GM12878 (cell line): ENCODE results near the gene UVSSA. TPM values are rescaled to one million over a fixed set of nuclear protein-coding genes. Genes with fewer than 3 reads are reported as not detected.

Experiments
- ATAC-seq: fragments of 200-7000 bp; cut with Tn5 transposase; 3 replicates; pipeline ENCODE4 v1.9.1; 2020; ENCODE audit warnings: mild to moderate bottlenecking, moderate library complexity
- BruUV-seq: library from RNA; stranded (reverse); fragments of 400-500 nt; replicated peaks from 2 replicates; lab custom pipeline; 2021; lab: Mats Ljungman, UMichigan
- CTCF ChIA-PET: fragments of 300-600 bp; sonication (Branson Sonifier 250); formaldehyde crosslinking; extraction: SDS; loops from one replicate; lab custom pipeline; 2021; ENCODE audit warnings: inconsistent platforms; lab: Yijun Ruan, JAX
- POLR2A ChIA-PET: fragments of 350-600 bp; formaldehyde crosslinking; extraction: SDS; loops from one replicate; lab custom pipeline; 2021; ENCODE audit warnings: inconsistent platforms; lab: Charles Lee
- RAD21 ChIA-PET: fragments of 300-600 bp; sonication (Branson Sonifier 250); formaldehyde crosslinking; loops from one replicate; lab custom pipeline; 2023; ENCODE audit warnings: antibody characterized with exemption; ENCODE audit not compliant: unreplicated experiment; lab: Charles Lee
- SMC1A ChIA-PET: fragments of 300-600 bp; sonication (Branson Sonifier 250); formaldehyde crosslinking; loops from one replicate; lab custom pipeline; 2023; ENCODE audit not compliant: unreplicated experiment, uncharacterized antibody; lab: Charles Lee
- DNase-seq: peaks from one replicate; pipeline ENCODE4 v3.0.0-alpha.2; 2011; ENCODE audit warnings: low read depth, low spot score
- FAIRE-seq: peaks from 3 replicates; lab custom pipeline; 2011; peaks lifted over from hg19 to GRCh38; lab: Jason Lieb, UNC
- H2AFZ ChIP-seq: 2 replicates; pipeline ENCODE4 v1.6.0; 2011; ENCODE audit warnings: low read depth, low read length, control low read depth; ENCODE audit not compliant: control insufficient read depth
- H3K27ac ChIP-seq: 2 replicates; pipeline ENCODE4 v1.5.1; 2011; ENCODE audit warnings: control low read depth; ENCODE audit not compliant: control insufficient read depth, insufficient read depth
- H3K27me3 ChIP-seq, 2 experiments: replicated peaks in 1 of 2; 2 replicates each; pipeline versions ENCODE4 v1.6.0 to v1.6.1; 2011; ENCODE audit warnings: low read length in 1 of 2; ENCODE audit not compliant: control insufficient read depth in 2 of 2, insufficient read depth in 2 of 2
- H3K36me3 ChIP-seq, 2 experiments: 2 replicates each; pipeline ENCODE4 v1.5.1; 2011; ENCODE audit warnings: low read length in 1 of 2; ENCODE audit not compliant: control insufficient read depth in 2 of 2, insufficient read depth in 2 of 2
- H3K4me1 ChIP-seq: 2 replicates; pipeline ENCODE4 v1.6.1; 2011; ENCODE audit warnings: mild to moderate bottlenecking, low read length, moderate library complexity, mixed read lengths; ENCODE audit not compliant: control insufficient read depth, insufficient read depth
- H3K4me2 ChIP-seq: 2 replicates; pipeline ENCODE4 v1.6.0; 2011; ENCODE audit warnings: control low read depth; ENCODE audit not compliant: control insufficient read depth, insufficient read depth
- H3K4me3 ChIP-seq: fragments of 200-600 bp; sonication (generic); 2 replicates; pipeline ENCODE4 v1.5.1; 2016
- H3K79me2 ChIP-seq: 2 replicates; pipeline ENCODE4 v1.6.0; 2011; ENCODE audit warnings: low read length; ENCODE audit not compliant: control insufficient read depth, insufficient read depth
- H3K9ac ChIP-seq: 2 replicates; pipeline ENCODE4 v1.8.0; 2011; ENCODE audit warnings: low read length, control low read depth, mixed read lengths; ENCODE audit not compliant: control insufficient read depth, insufficient read depth
- H3K9me3 ChIP-seq: replicated peaks from 3 replicates; pipeline ENCODE4 v1.5.1; 2011; ENCODE audit warnings: mild to moderate bottlenecking, low read length; ENCODE audit not compliant: control insufficient read depth, insufficient read depth
- H4K20me1 ChIP-seq: 2 replicates; pipeline ENCODE4 v1.6.0; 2011; ENCODE audit not compliant: control insufficient read depth, insufficient read depth
- BCL3 ChIP-seq: IDR thresholded peaks from 2 replicates; pipeline ENCODE4 v1.6.1; 2011; ENCODE audit warnings: borderline replicate concordance, low read depth, mild to moderate bottlenecking, moderate library complexity, low read length; ENCODE audit not compliant: insufficient read depth, poor library complexity, severe bottlenecking
- CBFB ChIP-seq: IDR thresholded peaks from 2 replicates; pipeline ENCODE4 v1.6.1; 2016; ENCODE audit warnings: antibody characterized with exemption, low read depth
- CEBPB ChIP-seq, 2 experiments: fragments of 150-350 bp in 1 of 2; IDR thresholded peaks; 2 replicates each; pipeline ENCODE4 v1.6.1; 2012 to 2014; ENCODE audit warnings: low read depth in 2 of 2, low read length in 2 of 2, borderline replicate concordance in 1 of 2, inconsistent platforms in 1 of 2
- CEBPZ ChIP-seq: fragments of 150-350 bp; IDR thresholded peaks from 2 replicates; pipeline ENCODE4 v1.6.1; 2016; ENCODE audit warnings: low read depth, low read length
- E2F4 ChIP-seq: IDR thresholded peaks from 2 replicates; pipeline ENCODE4 v1.6.1; 2012; ENCODE audit warnings: low read depth, low read length, improper control_type of control experiment
- FOXK2 ChIP-seq: fragments of 450-650 bp; IDR thresholded peaks from 2 replicates; pipeline ENCODE4 v1.6.1; 2017; ENCODE audit warnings: mild to moderate bottlenecking, moderate library complexity
- FOXM1 ChIP-seq: IDR thresholded peaks from 2 replicates; pipeline ENCODE4 v1.6.1; 2012; ENCODE audit warnings: low read depth, mild to moderate bottlenecking, inconsistent platforms, low read length, moderate library complexity
- MXI1 ChIP-seq: fragments of 150-350 bp; IDR thresholded peaks from 2 replicates; pipeline ENCODE4 v1.6.1; 2011; ENCODE audit warnings: low read depth, mild to moderate bottlenecking, inconsistent platforms, low read length, improper control_type of control experiment
- PAX5 ChIP-seq: IDR thresholded peaks from 2 replicates; pipeline ENCODE4 v1.6.1; 2011; ENCODE audit warnings: low read depth, low read length, borderline replicate concordance
- POU2F2 ChIP-seq: IDR thresholded peaks from 3 replicates; pipeline ENCODE4 v1.6.1; 2011; ENCODE audit warnings: low read depth, mild to moderate bottlenecking, low read length, borderline replicate concordance
- RCOR1 ChIP-seq: conservative IDR thresholded peaks from 2 replicates; pipeline ENCODE4 v1.6.1; 2012; ENCODE audit warnings: low read depth, low read length, improper control_type of control experiment
- RELB ChIP-seq: fragments of 450-650 bp; IDR thresholded peaks from 2 replicates; pipeline ENCODE4 v1.6.1; 2017; ENCODE audit warnings: low read depth, mild to moderate bottlenecking, moderate library complexity
- RFX5 ChIP-seq: IDR thresholded peaks from 2 replicates; pipeline ENCODE4 v1.6.1; 2011; ENCODE audit warnings: low read depth, low read length, improper control_type of control experiment
- TAF1 ChIP-seq: IDR thresholded peaks from 2 replicates; pipeline ENCODE4 v1.6.1; 2011; ENCODE audit warnings: mild to moderate bottlenecking, low read depth, low read length, borderline replicate concordance
- TBL1XR1 ChIP-seq: IDR thresholded peaks from 2 replicates; pipeline ENCODE4 v1.6.1; 2012; ENCODE audit warnings: low read depth, low read length, improper control_type of control experiment
- WGBS: methylation state at CpG from one replicate; pipeline ENCODE4 v1.1.6; 2016; ENCODE audit warnings: low lambda C conversion rate; ENCODE audit not compliant: insufficient replicate concordance, insufficient coverage; ENCODE audit errors: missing lambda C conversion rate; 5-methylcytosine and 5-hydroxymethylcytosine counted together
- in situ Hi-C: fragments of 300-500 bp; cut with MboI; formaldehyde crosslinking; loops from 9 replicates; pipeline ENCODE4 v1.14.3; 2018; ENCODE audit warnings: mixed read lengths
- intact Hi-C: fragments of 100-400 bp; cut with micrococcal nuclease; formaldehyde crosslinking; loops from one replicate; pipeline ENCODE4 v1.14.2; 2022; ENCODE audit not compliant: unreplicated experiment
- polyA plus RNA-seq, 11 experiments: library from polyadenylated mRNA; depleted of rRNA in 4 of 11; unstranded in 6 of 11; stranded (reverse) in 5 of 11; fragments of >200 nt; fragmentation: Nextera tagmentation in 4 of 11; fragmentation: Illumina TruSeq in 1 of 11; extraction: Ambion mirVana in 4 of 11; extraction: Trizol in 1 of 11; gene quantifications; 1 replicate in 1 of 11; 2 replicates in 10 of 11; pipeline versions ENCODE4 v1.2.1 to v1.2.3, GENCODE V29; 2011 to 2016; ENCODE audit warnings: inconsistent platforms in 2 of 11, missing spikeins in 2 of 11, low read depth in 1 of 11
- total RNA-seq, 4 experiments: library from RNA; depleted of rRNA in 3 of 4; stranded (reverse); fragments of >200 nt in 3 of 4; fragmentation: Illumina TruSeq in 1 of 4; extraction: Trizol in 1 of 4; gene quantifications; 2 replicates each; pipeline versions ENCODE4 v1.2.1 to v1.2.3, GENCODE V29; 2013 to 2021

Gene UVSSA
- total and polyA plus RNA-seq, 10 of the 15 experiments (the other 5 are each of a cell fraction or from before 2014, with no cell fraction given) = 0.34 to 16.8 (median 3.6) TPM

- TF ChIP-seq E2F4 = no peak
Observed at GRCh38 chr4:1362521-1362920, 15.5 kb downstream of the UVSSA start (continued).

- H3K27me3 ChIP-seq = no peaks in the 10 kb centered on the region
- ChIA-PET RAD21 (no interaction called here), POLR2A (no interaction called here), SMC1A (no interaction called here), CTCF (no interaction called here)
- H2AFZ ChIP-seq = no peak overlapping the region
- no peak overlapping the region for H3K4me2 ChIP-seq
- H3K9me3 ChIP-seq = no peaks in the 10 kb centered on the region
- no peak overlapping the region for H3K4me3 ChIP-seq
- in situ Hi-C loops (no loop called here), intact Hi-C loops (loop anchor here (5.0 kb wide), 1 partner anchor 336 kb away; no protein-coding TSS in a partner anchor)
- ATAC-seq (no peak), FAIRE-seq (no peak), DNase-seq (no peak)
- H4K20me1 ChIP-seq = no peaks in the 10 kb centered on the region
- no peaks in the 10 kb centered on the region for H3K4me1 ChIP-seq
- H3K9ac ChIP-seq = no peak overlapping the region
- BruUV-seq = no TSS peak
- WGBS = 98% methylated on average over 11 of the region's 11 CpGs
- H3K79me2 ChIP-seq = no peaks in the 10 kb centered on the region
- H3K27ac ChIP-seq = no peak overlapping the region
- no peaks in the 10 kb centered on the region; a peak in 1 of 4 replicates for H3K36me3 ChIP-seq
- TF ChIP-seq TAF1 (no peak), POU2F2 (no peak), RFX5 (no peak), CEBPZ (no peak), RCOR1 (no peak), PAX5 (no peak), TBL1XR1 (no peak), CBFB (no peak), FOXK2 (no peak), BCL3 (no peak), RELB (no peak), MXI1 (no peak), CEBPB (IDR thresholded peaks at IDR 0.05; ENCODE audit: borderline replicate concordance in 1 of 2, low read depth in 2 of 2, low read length in 2 of 2) (no peak), FOXM1 (no peak)
Observed at GRCh38 chr4:1363513-1363912, 16.5 kb downstream of the UVSSA start.
